ENCODE data around the gene CIITA. TPM values are rescaled to one million over a fixed set of nuclear protein-coding genes. Genes with fewer than 3 reads are reported as not detected.

Gene CIITA
- total RNA-seq, 1 experiment from 2014 or later, result not detected

DNA sequence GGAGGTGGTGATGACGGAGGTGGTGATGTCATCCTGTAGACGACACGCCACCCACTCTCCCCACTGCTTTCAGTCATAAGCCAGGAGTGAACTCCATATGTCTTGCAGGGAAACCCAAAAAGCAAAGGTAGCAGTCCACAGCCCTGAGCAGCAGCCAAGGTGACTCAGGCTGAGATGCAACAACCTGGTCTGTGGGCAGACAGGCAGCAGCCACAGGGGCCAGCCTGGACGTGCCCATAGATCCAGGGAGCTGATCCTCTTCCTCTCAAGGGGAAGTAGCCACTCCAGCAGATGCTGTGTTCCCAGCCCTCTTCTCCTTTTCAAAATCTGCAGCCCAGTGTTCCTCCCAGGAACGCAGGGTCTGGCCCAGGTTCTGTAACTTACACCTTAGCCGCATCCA lies 17.3 kb upstream of the CIITA start:
- Histone ChIP-seq H3K23me2 (ENCODE audit: insufficient read length, low read depth, low read length, poor library complexity, severe bottlenecking) (no peaks in the 10 kb centered on the region), H2BK5ac (ENCODE audit: insufficient read length, low read length) (no peak overlapping the region), H3K9me3 (ENCODE audit: control insufficient read depth, low read depth, low read length) (no peaks in the 10 kb centered on the region), H3T11ph (ENCODE audit: low read length) (no peak overlapping the region), H4K91ac (ENCODE audit: insufficient read length, low read depth, low read length) (no peak overlapping the region), H3K79me2 (ENCODE audit: insufficient read depth, low read length) (no peaks in the 10 kb centered on the region), H4K20me1 (ENCODE audit: control insufficient read depth, insufficient read depth, insufficient read length) (no peaks in the 10 kb centered on the region), H4K5ac (ENCODE audit: insufficient read length, low read depth, low read length) (no peak overlapping the region), H2BK15ac (ENCODE audit: low read depth, low read length) (no peak overlapping the region), H3K9ac (ENCODE audit: extremely low read depth, insufficient read length, low read length) (no peak overlapping the region), H3K4me2 (ENCODE audit: insufficient read depth, insufficient read length, low read length) (no peak overlapping the region), H3K4me1 (ENCODE audit: insufficient read depth, low read length) (no peaks in the 10 kb centered on the region), H3K27ac (ENCODE audit: insufficient read length, low read depth, low read length) (no peak overlapping the region), H3K56ac (ENCODE audit: insufficient read length, low read depth, low read length) (no peak overlapping the region), H3K18ac (ENCODE audit: insufficient read length, low read depth, low read length) (no peak overlapping the region), H2AFZ (ENCODE audit: low read length) (no peak overlapping the region), H2BK20ac (ENCODE audit: low read depth, low read length, poor library complexity, severe bottlenecking) (no peak overlapping the region), H3K27me3 (ENCODE audit: insufficient read depth, low read length) (no peaks in the 10 kb centered on the region), H2BK12ac (ENCODE audit: insufficient read length, low read depth, low read length) (no peak overlapping the region), H3K79me1 (ENCODE audit: insufficient read depth, low read depth, low read length, poor library complexity, severe bottlenecking) (no peaks in the 10 kb centered on the region), H3K14ac (ENCODE audit: insufficient read depth, low read length) (no peak overlapping the region), H2BK120ac (ENCODE audit: low read depth, low read length, poor library complexity, severe bottlenecking) (no peak overlapping the region), H4K8ac (replicated peaks; ENCODE audit: insufficient read length, low read depth, low read length) (no peak overlapping the region), H2AK5ac (ENCODE audit: insufficient read length, low read length) (no peak overlapping the region), H3K4ac (ENCODE audit: low read depth, low read length) (no peak overlapping the region), H3K23ac (ENCODE audit: insufficient read length, low read depth, low read length) (no peak overlapping the region)
- no peak overlapping the region for H3K4me3 Mint-ChIP-seq
- TF ChIP-seq, protein P1, sequence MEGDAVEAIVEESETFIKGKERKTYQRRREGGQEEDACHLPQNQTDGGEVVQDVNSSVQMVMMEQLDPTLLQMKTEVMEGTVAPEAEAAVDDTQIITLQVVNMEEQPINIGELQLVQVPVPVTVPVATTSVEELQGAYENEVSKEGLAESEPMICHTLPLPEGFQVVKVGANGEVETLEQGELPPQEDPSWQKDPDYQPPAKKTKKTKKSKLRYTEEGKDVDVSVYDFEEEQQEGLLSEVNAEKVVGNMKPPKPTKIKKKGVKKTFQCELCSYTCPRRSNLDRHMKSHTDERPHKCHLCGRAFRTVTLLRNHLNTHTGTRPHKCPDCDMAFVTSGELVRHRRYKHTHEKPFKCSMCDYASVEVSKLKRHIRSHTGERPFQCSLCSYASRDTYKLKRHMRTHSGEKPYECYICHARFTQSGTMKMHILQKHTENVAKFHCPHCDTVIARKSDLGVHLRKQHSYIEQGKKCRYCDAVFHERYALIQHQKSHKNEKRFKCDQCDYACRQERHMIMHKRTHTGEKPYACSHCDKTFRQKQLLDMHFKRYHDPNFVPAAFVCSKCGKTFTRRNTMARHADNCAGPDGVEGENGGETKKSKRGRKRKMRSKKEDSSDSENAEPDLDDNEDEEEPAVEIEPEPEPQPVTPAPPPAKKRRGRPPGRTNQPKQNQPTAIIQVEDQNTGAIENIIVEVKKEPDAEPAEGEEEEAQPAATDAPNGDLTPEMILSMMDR (conservative IDR thresholded peaks at IDR 0.05), result no peak
- no peak overlapping the region for H3K27ac Mint-ChIP-seq
- H3K27me3 Mint-ChIP-seq (ENCODE audit: low read depth), result peaks cover 1% of the 10 kb centered on the region; the same call in 1 of the 2 replicates
- peaks cover 5 to 8% of the 10 kb centered on the region in 2 experiments; a peak in 3 of 5 replicates for H3K9me3 Mint-ChIP-seq
- no CpG with 5 or more reads among the region's 6 CpGs for WGBS (ENCODE audit: extremely low coverage, insufficient read length, low lambda C conversion rate)
- DNase-seq, result no peak
- peaks cover 0 to 7% (median 3%) of the 10 kb centered on the region in 3 experiments; a peak in 3 of 7 replicates for H3K36me3 Mint-ChIP-seq (ENCODE audit: insufficient read depth in 1 of 3, low read depth in 3 of 3)
- H3K4me1 Mint-ChIP-seq, result peaks cover 1 to 2% of the 10 kb centered on the region in 2 experiments
